Measurements from ENCODE around the gene GRB10.

GRCh38 chr7:50648570-50649169 lies 134.0 kb downstream of the GRB10 start:
- TF ChIP-seq, protein P1, sequence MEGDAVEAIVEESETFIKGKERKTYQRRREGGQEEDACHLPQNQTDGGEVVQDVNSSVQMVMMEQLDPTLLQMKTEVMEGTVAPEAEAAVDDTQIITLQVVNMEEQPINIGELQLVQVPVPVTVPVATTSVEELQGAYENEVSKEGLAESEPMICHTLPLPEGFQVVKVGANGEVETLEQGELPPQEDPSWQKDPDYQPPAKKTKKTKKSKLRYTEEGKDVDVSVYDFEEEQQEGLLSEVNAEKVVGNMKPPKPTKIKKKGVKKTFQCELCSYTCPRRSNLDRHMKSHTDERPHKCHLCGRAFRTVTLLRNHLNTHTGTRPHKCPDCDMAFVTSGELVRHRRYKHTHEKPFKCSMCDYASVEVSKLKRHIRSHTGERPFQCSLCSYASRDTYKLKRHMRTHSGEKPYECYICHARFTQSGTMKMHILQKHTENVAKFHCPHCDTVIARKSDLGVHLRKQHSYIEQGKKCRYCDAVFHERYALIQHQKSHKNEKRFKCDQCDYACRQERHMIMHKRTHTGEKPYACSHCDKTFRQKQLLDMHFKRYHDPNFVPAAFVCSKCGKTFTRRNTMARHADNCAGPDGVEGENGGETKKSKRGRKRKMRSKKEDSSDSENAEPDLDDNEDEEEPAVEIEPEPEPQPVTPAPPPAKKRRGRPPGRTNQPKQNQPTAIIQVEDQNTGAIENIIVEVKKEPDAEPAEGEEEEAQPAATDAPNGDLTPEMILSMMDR (IDR thresholded peaks at IDR 0.05; ENCODE audit: extremely low read depth in 1 of 2, insufficient read depth in 1 of 2, low read depth in 1 of 2, low read length in 2 of 2) = no peak
- TF ChIP-seq POLR2AphosphoS5 (IDR thresholded peaks at IDR 0.05; ENCODE audit: insufficient read depth, low read depth, low read length) (no peak), JUN (IDR thresholded peaks at IDR 0.05; ENCODE audit: borderline replicate concordance, insufficient read depth, insufficient read length, low read depth) (no peak), POLR2A (IDR thresholded peaks at IDR 0.05; ENCODE audit: low read depth, low read length) (no peak), EZH2 (IDR thresholded peaks at IDR 0.05; ENCODE audit: borderline replicate concordance, low read depth, low read length, severe bottlenecking) (no peak)

All from endothelial cell of umbilical vein (primary cell).